Osteocyte (in vitro differentiated cells): Measurements from ENCODE around the gene HLCS. TPM values are rescaled to one million over a fixed set of nuclear protein-coding genes. Genes with fewer than 3 reads are reported as not detected.

Experiments
- DNase-seq: peaks from one replicate; pipeline ENCODE4 v3.0.0; 2021; ENCODE audit warnings: mixed read lengths; ENCODE audit not compliant: unreplicated experiment; ENCODE audit errors: extremely low spot score
- H3K27ac Mint-ChIP-seq: one replicate; pipeline ENCODE4 v1.8.0; 2021; ENCODE audit warnings: mild to moderate bottlenecking, mixed read lengths; ENCODE audit not compliant: unreplicated experiment
- H3K27me3 Mint-ChIP-seq: one replicate; pipeline ENCODE4 v1.8.0; 2021; ENCODE audit warnings: mixed read lengths; ENCODE audit not compliant: unreplicated experiment
- H3K36me3 Mint-ChIP-seq: one replicate; pipeline ENCODE4 v1.8.0; 2021; ENCODE audit warnings: mixed read lengths; ENCODE audit not compliant: unreplicated experiment
- H3K4me1 Mint-ChIP-seq: one replicate; pipeline ENCODE4 v1.8.0; 2021; ENCODE audit warnings: mixed read lengths; ENCODE audit not compliant: unreplicated experiment
- H3K4me3 Mint-ChIP-seq: one replicate; pipeline ENCODE4 v1.8.0; 2021; ENCODE audit warnings: mild to moderate bottlenecking, moderate library complexity, mixed read lengths; ENCODE audit not compliant: unreplicated experiment
- H3K9me3 Mint-ChIP-seq: one replicate; pipeline ENCODE4 v1.8.0; 2021; ENCODE audit warnings: mixed read lengths; ENCODE audit not compliant: unreplicated experiment
- CTCF ChIP-seq: fragments of 200-600 bp; sonication (generic); IDR thresholded peaks from 2 replicates; pipeline ENCODE4 v1.5.0; 2021; ENCODE audit warnings: antibody characterized with exemption, mild to moderate bottlenecking, moderate library complexity
- total RNA-seq: library from RNA; stranded (reverse); gene quantifications from 2 replicates; pipeline ENCODE4 v1.2.1, GENCODE V29; 2021

The HLCS gene
- total RNA-seq, 1 donor from 2014 or later: 26.7 TPM

GRCh38 chr21:36700971-36701755, 265.3 kb downstream of the HLCS start:
- H3K27me3 Mint-ChIP-seq: peaks cover 73% of the 10 kb centered on the region
- no peak for TF ChIP-seq CTCF
- DNase-seq: no peak
- H3K9me3 Mint-ChIP-seq: no peaks in the 10 kb centered on the region
- peak overlapping the region; percentile 34 for H3K27ac Mint-ChIP-seq
- peaks cover 2% of the 10 kb centered on the region for H3K36me3 Mint-ChIP-seq
- peak overlapping the region; percentile 65 for H3K4me3 Mint-ChIP-seq
- H3K4me1 Mint-ChIP-seq: peaks cover 38% of the 10 kb centered on the region

Other genes starting within 250 kb of the HLCS start
- gene RIPPLY3, start 40.0 kb upstream of the HLCS start, total RNA-seq: 0.21 and 0.27 TPM in 2 replicates
- gene PIGP, start 106.4 kb upstream of the HLCS start, total RNA-seq: 16.0 and 19.7 TPM in 2 replicates
- 242 and 252 TPM in 2 replicates for gene TTC3, start 106.6 kb upstream of the HLCS start, total RNA-seq